Hepatocyte (in vitro differentiated cells): ENCODE measurements around the gene ERCC8. TPM values are rescaled to one million over a fixed set of nuclear protein-coding genes. Genes with fewer than 3 reads are reported as not detected.

Experiments used
- DNase-seq: peaks from one replicate; pipeline ENCODE4 v3.0.0-alpha.2; 2016; ENCODE audit warnings: low spot score
- H2AFZ ChIP-seq: fragments of 200-600 bp; sonication (generic); 2 replicates; pipeline ENCODE4 v1.6.0; 2016; ENCODE audit warnings: antibody characterized with exemption, mild to moderate bottlenecking
- H3K27ac ChIP-seq: fragments of 200-600 bp; sonication (generic); 2 replicates; pipeline ENCODE4 v1.5.1; 2016; ENCODE audit warnings: mild to moderate bottlenecking
- H3K27me3 ChIP-seq: fragments of 200-600 bp; sonication (generic); 2 replicates; pipeline ENCODE4 v1.6.1; 2016
- H3K36me3 ChIP-seq: fragments of 200-600 bp; sonication (generic); replicated peaks from 2 replicates; pipeline ENCODE4 v1.5.1; 2016; ENCODE audit warnings: low read depth; ENCODE audit not compliant: insufficient read depth
- H3K4me1 ChIP-seq: fragments of 200-600 bp; sonication (generic); 2 replicates; pipeline ENCODE4 v1.5.1; 2016; ENCODE audit warnings: mild to moderate bottlenecking, moderate library complexity; ENCODE audit not compliant: insufficient read depth
- H3K4me2 ChIP-seq: fragments of 200-600 bp; sonication (generic); 2 replicates; pipeline ENCODE4 v1.6.0; 2016
- H3K4me3 ChIP-seq: fragments of 200-600 bp; sonication (generic); 2 replicates; pipeline ENCODE4 v1.5.1; 2016; ENCODE audit warnings: mild to moderate bottlenecking
- H3K79me2 ChIP-seq: fragments of 200-600 bp; sonication (generic); 2 replicates; pipeline ENCODE4 v1.6.0; 2017; ENCODE audit warnings: mild to moderate bottlenecking
- H3K9me2 ChIP-seq: fragments of 200-600 bp; sonication (generic); replicated peaks from 2 replicates; pipeline ENCODE4 v1.6.0; 2017; ENCODE audit warnings: mild to moderate bottlenecking; ENCODE audit not compliant: insufficient read depth
- H3K9me3 ChIP-seq: fragments of 200-600 bp; sonication (generic); 2 replicates; pipeline ENCODE4 v1.5.1; 2016; ENCODE audit warnings: low read depth, mild to moderate bottlenecking
- H4K20me1 ChIP-seq: fragments of 200-600 bp; sonication (generic); 2 replicates; pipeline ENCODE4 v1.6.0; 2016; ENCODE audit warnings: mild to moderate bottlenecking; ENCODE audit not compliant: insufficient read depth, poor library complexity, severe bottlenecking
- CTCF ChIP-seq: fragments of 200-600 bp; sonication (generic); IDR thresholded peaks from 2 replicates; pipeline ENCODE4 v1.5.1; 2016; ENCODE audit warnings: antibody characterized with exemption, mild to moderate bottlenecking; ENCODE audit not compliant: poor library complexity
- EZH2 ChIP-seq: fragments of 200-600 bp; sonication (generic); IDR thresholded peaks from 2 replicates; pipeline ENCODE4 v1.6.1; 2016; ENCODE audit warnings: antibody characterized with exemption, mild to moderate bottlenecking, borderline replicate concordance
- EZH2phosphoT487 ChIP-seq: fragments of 200-600 bp; sonication (generic); IDR thresholded peaks from one replicate; pipeline ENCODE4 v1.6.1; 2018; ENCODE audit warnings: antibody characterized with exemption, mild to moderate bottlenecking, low read depth, moderate library complexity; ENCODE audit not compliant: unreplicated experiment, severe bottlenecking
- WGBS: methylation state at CpG from one replicate; pipeline ENCODE4 v1.1.6; 2016; ENCODE audit warnings: low lambda C conversion rate; ENCODE audit errors: missing lambda C conversion rate; 5-methylcytosine and 5-hydroxymethylcytosine counted together
- polyA plus RNA-seq: library from polyadenylated mRNA; unstranded; fragments of >200 nt; fragmentation: Nextera tagmentation; extraction: Ambion mirVana; gene quantifications from 2 replicates; pipeline ENCODE4 v1.2.1, GENCODE V29; 2016
- total RNA-seq: library from RNA; depleted of rRNA; stranded (reverse); fragments of >200 nt; gene quantifications from 2 replicates; pipeline ENCODE4 v1.2.3, GENCODE V29; 2014

ERCC8 gene
- total and polyA plus RNA-seq, 2 experiments from 2014 or later, result 6.4 to 16.8 TPM

DNA sequence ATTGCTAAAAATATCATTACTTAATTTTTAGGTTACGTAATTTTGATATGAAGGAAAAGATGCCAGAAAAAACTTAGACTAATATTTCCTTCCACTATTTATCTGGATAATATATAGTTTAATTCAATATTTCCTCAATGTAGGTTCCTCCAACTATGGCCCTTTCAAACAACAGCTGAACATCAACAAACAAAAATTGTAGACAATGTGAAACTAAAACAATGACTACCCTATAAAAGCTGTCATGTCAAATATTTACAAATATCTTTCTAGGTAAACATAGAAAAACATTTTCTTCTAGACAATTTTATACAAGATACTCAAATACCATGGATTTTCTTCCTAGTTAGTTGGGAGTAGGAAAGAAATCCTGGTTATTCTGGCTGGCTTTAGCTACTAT, 117.7 kb downstream of the ERCC8 start:
- no peak for TF ChIP-seq EZH2
- TF ChIP-seq EZH2phosphoT487, result no peak
- TF ChIP-seq CTCF, result no peak
- Histone ChIP-seq H3K27me3 (no peaks in the 10 kb centered on the region), H3K36me3 (no peaks in the 10 kb centered on the region), H3K79me2 (peaks cover 12% of the 10 kb centered on the region), H3K9me3 (no peaks in the 10 kb centered on the region), H2AFZ (no peak overlapping the region), H3K4me2 (no peak overlapping the region), H3K27ac (no peak overlapping the region), H3K4me3 (no peak overlapping the region), H4K20me1 (no peaks in the 10 kb centered on the region), H3K9me2 (no peaks in the 10 kb centered on the region), H3K4me1 (no peaks in the 10 kb centered on the region)
- no peak for DNase-seq
- 95% methylated on average over 1 of the region's 1 CpG for WGBS

GRCh38 chr5:60826653-60827052, 118.2 kb downstream of the ERCC8 start:
- Histone ChIP-seq H3K27me3 (no peaks in the 10 kb centered on the region), H3K27ac (no peak overlapping the region), H3K79me2 (peaks cover 10% of the 10 kb centered on the region), H3K4me3 (no peak overlapping the region), H2AFZ (no peak overlapping the region), H3K4me2 (no peak overlapping the region), H3K4me1 (no peaks in the 10 kb centered on the region), H3K36me3 (no peaks in the 10 kb centered on the region), H3K9me2 (no peaks in the 10 kb centered on the region), H3K9me3 (no peaks in the 10 kb centered on the region), H4K20me1 (no peaks in the 10 kb centered on the region)
- DNase-seq, result no peak
- TF ChIP-seq CTCF (no peak), EZH2 (no peak), EZH2phosphoT487 (no peak)

Other genes with a start within 250 kb of the ERCC8 start
- 27.5 and 37.3 TPM in 2 replicates for gene DEPDC1B, start 244.9 kb downstream of the ERCC8 start, total RNA-seq
- gene DEPDC1B, start 244.9 kb downstream of the ERCC8 start, polyA plus RNA-seq, result 9.0 and 10.7 TPM in 2 replicates
- gene ELOVL7, start 100.8 kb downstream of the ERCC8 start, total RNA-seq, result 33.0 and 41.8 TPM in 2 replicates
- 9.9 and 15.2 TPM in 2 replicates for gene ELOVL7, start 100.8 kb downstream of the ERCC8 start, polyA plus RNA-seq
- gene NDUFAF2, start 135 bp upstream of the ERCC8 start, total RNA-seq, result 32.5 and 39.5 TPM in 2 replicates
- 44.5 and 47.6 TPM in 2 replicates for gene NDUFAF2, start 135 bp upstream of the ERCC8 start, polyA plus RNA-seq
- 50.4 and 55.0 TPM in 2 replicates for gene SMIM15, start 217.4 kb upstream of the ERCC8 start, total RNA-seq
- gene SMIM15, start 217.4 kb upstream of the ERCC8 start, polyA plus RNA-seq, result 50.4 and 65.8 TPM in 2 replicates